ENCODE measurements around the gene NAXE.
"Not testable (repeated sequence)": the region's sequence is repeated elsewhere in the genome, so short reads cannot be mapped to it uniquely, and the experiment has no call there.

NAXE gene

DNA sequence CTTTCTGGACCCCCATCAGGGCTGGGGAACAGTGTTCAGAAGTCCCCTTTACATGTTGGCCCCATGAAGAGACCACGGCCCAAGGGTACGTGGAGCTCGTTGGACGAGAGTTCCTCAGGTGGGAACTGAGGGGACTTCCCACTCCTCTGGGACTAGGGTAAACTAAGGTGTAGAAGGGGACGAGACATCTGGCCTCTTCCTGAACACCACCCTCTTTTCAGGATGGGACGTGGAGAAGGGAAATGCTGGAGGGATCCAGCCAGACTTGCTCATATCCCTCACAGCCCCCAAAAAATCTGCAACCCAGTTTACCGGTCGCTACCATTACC, 2.0 kb downstream of the NAXE start:
- DNase-seq (ENCODE audit: low read depth in 3 of 3), result no peak

DNA sequence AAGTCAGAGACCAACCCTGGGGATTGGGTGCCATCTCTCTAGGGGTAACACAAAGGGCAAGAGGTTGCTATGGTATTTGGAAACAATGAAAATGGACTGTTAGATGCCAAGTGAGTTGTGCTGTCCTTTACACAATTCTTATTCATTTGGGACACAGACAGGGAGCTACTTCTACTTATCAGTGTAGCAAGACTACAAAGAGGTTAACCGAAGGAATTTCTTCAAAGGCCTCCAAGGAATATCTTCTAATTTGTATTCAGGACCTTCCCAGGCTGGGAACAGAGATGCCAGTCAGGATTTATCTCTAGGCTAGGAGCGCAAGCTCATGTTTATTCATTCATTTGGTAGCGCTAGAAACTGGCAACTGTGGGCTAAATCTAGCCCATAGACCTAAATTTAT, 2.6 kb downstream of the NAXE start:
- DNase-seq (ENCODE audit: low read depth in 3 of 3), result no peak

DNA sequence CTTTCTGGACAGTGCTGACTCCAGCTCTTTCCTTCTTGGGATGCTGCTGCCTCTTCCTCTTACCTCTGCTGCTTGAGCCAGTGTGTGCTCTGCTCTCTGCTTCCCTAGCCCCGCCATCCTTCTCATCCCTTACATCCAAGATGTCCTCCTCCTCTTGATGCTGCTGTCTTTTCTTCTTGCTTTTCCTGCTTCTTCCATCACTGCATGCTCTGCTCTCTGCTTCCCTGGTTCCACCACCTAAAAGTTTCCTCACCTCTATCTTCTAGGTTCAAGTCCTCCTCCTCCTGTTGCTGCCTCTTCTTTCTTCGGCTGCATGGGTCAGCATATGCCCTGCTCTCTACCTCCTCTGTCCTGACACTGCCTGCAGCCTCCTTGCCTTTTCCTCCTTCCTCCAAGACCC, 3.4 kb downstream of the NAXE start:
- no peak for DNase-seq (ENCODE audit: low read depth in 3 of 3)

DNA sequence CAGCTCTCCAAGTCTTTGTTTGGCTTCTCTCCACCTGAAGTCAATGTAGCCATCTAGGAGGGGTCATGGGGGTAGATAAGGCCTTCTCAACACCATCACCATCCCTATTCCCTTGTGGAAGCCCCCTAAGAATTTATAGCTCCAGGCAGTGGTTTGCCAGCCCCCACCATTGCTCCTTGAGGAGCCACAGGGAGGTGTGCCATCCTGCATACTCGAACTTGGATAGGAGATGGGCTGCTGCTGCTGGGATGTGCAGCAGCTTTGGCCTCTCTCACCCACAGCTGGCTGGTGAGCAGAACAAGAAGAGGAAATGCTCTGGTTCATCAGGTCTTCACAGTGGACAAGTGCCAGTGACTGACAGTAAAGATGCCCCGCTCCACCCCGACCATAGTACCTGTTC, 4.8 kb downstream of the NAXE start:
- DNase-seq (ENCODE audit: low read depth in 3 of 3), result no peak

DNA sequence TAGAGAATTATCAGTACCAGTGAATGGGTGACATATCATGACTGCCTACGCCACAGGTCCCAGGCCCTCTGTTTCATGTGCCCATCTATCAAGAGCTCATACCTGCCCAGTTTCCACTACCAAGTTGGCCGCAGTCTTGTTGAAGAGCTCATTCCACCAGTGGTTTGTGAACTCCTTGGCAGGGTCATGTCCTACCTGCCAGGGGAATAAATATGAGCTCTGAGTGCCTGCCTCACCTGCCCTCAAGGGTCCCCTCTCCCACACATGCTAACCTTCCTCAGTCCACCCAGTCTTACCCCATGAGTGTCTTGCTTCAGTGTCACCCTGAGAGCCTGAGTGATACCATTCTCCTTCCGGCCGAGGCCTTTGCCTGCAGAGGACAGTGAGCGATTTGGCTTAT, 6.5 kb downstream of the NAXE start:
- no peak for DNase-seq (ENCODE audit: low read depth in 3 of 3)

DNA sequence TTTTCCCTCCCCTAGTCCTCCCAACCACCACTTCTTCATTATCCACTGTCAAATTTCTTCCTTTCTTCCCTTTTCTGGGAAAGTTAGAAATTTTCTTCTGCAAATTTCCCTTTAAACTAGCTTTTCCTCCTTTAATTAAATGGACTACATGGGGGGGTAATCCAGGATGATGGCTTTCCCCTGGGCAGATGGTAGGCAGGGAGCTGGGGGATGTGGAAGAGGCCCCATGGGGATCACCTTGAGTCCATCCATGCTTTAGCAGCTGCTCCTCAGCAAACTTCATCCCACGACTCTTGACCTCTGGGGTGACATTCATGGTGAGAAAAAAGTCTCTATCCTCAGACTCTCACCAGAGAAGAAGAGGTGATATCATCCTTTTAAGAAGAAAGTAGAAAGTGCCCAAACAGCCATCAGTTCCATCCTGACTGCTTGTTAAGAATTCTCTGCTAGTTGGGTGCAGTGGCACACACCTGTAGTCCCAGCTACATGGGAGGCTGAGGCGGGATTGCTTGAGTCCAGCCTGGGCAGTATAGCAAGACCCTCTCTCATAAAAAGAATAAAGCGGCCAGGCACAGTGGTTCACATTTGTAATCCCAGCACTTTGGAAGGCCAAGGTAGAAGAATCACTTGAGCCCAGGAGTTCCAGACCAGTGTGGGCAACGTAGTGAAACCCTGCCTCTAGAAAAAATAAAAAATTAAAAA, 7.3 kb downstream of the NAXE start:
- no peak for DNase-seq (ENCODE audit: low read depth in 3 of 3)

DNA sequence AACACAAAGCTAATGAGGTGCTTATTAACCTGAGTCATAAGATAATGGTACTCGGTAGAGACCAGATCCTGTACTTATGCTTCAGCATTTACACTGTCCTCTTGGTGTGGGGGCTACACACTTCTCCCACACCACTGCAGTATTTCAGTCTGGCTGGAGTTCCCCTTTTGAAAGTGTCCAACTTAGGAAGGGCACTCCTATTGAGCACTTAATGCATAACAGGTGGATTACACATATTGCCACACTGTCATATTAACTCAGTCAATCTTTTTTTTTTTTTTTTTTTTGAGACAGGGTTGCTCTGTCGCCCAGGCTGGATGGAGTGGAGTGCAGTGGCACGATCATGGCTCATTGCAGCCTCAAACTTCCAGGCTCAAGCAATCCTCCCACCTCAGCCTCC, 8.2 kb downstream of the NAXE start:
- no peak for DNase-seq (ENCODE audit: low read depth in 3 of 3)

DNA sequence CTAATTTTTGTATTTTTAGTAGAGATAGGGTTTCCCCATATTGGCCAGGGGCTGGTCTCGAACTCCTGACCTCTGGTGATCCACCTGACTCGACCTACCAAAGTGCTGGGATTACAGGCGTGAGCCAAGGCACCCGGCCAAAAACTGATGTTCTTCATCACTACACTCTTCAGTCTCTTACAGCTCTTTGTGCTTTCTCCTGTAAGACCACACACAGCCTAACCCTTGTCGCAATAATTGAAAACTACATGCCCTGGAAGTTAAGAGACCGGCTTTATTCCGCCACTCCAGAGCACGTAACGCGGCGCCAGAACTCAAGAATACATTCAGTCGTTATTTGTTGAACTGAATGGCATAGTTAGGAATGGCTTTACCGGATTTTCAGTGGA, 9.2 kb downstream of the NAXE start:
- DNase-seq (ENCODE audit: low read depth in 3 of 3), result no peak

DNA sequence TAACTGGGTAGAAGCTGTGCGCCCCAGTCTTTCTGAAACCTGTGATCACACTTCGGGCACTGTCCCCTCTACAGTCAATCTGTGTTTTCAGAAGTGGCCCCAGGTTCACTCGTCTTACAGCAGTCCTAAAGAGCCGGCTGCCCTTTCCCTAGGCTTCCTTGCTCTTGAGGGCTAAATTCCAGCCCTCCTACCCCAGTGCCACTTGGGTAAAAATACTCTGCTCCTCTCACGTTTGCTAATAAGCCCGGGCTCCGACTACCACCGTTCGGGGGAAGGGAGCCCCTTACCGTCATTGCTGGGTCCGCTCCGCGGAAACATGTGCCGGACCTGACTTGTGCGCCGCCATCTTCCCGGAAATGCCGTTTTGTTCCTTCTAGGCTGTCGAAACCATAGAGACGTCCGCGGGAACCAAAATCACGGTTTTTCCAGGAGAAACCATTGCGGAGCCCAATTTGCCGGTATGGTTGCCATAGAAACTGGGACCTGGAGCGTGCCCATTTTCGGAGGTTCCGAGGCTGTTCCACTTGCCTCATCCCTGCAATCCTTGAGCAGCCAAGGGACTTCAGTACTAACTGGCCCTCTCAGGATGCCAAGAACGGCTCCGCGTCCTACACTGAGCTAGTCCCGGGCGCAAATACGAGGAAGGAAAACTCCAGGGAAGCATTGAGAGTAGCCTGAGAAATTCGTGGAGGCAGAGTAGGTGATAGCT, 9.7 kb downstream of the NAXE start, which contains the start of gene GPATCH4:
Gene GPATCH4 (minus strand): TSS at position 358 of the 709 bp plus-strand sequence.
- DNase-seq (ENCODE audit: low read depth in 3 of 3), result peak; percentile 63 to 76 (median 66)

DNA sequence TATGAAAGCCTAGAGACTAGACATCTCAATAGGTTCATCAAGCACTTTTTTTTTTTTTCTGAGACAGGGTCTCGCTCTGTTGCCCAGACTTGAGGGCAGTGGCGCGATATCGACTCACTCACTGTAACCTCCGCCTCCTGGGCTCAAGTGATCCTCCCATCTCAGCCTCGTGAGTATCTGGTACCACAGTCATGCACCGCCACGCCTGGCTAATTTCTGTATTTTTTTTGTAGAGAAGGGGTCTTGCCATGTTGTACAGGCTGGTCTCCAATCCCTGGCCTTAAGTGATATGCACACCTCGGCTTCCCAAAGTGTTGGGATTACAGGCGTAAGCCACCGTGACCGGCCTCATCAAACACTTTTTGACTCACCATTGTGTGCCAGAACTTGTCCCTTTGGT, 10.3 kb downstream of the NAXE start:
- DNase-seq (ENCODE audit: low read depth in 3 of 3), result no peak

DNA sequence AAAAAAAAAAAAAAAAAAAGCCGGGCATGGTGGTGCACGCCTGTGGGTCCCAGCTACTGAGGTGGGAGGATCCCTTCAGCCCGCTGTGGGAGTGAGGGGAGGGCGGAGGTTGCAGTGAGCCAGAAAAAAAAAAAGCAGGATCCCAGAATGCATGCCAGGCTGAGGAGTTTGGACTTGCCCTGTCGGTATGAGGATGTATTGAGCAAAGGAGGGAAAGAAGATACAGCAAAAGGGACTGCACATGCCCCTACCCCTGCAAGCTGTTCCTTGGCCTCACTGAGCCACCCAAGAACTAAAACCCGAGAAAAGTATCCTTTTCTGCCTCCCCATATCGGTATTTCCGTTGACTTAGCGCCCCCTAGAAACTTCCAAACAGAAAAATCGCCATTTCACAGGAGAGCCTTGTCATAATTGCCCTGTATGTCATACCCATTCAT, 11.0 kb downstream of the NAXE start:
- no peak for DNase-seq (ENCODE audit: low read depth in 3 of 3)

DNA sequence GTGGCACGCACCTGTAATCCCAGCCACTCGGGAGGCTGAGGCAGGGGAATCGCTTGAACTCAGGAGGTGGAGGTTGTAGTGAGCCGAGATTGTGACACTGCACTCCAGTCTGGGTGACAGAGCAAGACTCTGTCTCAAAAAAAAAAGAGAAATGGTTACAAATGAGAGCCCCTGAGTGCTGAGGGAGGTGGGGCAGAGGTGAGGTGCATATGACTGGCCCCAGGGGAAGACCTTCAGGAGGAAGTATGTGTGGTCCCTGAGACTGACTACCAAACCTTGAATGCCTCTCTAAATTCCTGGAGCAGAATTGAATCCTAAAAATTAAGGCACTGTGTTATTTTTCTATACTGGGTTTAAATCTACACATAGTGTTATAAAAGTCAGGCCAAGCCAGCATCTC, 15.8 kb downstream of the NAXE start:
- DNase-seq (ENCODE audit: low read depth in 3 of 3), result not testable (repeated sequence)

DNA sequence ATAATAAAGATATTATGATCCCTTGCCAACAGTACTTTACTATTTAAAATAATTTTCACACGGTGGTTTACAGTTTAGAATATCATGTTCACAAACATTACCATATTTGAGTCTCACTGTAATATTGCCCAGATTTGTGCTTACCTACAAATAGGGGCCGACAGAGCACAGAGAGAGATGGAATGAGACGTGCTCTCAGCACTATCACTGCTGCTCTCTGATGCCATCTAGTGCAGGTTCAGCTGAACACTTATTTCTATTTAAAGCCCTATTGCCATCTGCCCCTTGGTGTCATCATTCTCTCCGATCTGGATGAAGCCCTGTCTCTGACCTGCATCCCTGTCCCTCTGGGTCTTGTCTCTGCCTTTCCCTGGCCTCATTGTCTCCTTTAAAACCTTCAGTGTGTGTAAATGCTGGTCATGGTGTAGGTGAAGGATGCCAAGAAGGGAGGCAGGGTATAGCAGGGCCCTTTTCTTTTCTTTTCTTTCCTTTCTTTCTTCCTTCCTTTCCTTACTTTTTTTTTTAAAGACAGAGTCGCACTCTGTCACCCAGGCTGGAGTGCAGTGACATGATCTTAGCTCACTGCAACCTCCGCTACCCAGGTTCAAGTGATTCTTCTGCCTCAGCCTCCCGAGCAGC, 16.6 kb downstream of the NAXE start:
- DNase-seq (ENCODE audit: low read depth in 3 of 3), result peak in 2 of 3 experiments; percentile 39 to 43

DNA sequence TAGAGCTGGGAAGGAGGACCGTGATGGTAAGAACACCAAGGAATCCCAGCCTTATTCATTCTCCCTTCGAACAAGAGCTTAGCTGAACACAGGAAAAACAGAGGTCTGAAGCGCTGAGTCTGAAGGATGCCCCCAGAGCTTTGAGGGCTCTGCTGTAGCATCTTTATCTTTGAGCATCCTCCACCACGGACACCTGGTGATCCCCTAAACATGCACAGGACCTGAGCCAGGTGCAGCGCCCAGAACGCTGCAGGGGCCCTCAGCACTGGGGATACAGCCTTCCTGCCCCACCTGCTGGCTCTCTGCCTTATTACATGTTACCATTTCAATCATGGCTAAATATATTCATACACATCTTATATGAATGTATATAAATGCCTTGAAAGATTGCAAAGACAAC, 17.4 kb downstream of the NAXE start:
- DNase-seq (ENCODE audit: low read depth in 3 of 3), result peak in 2 of 3 experiments; percentile 45 to 50

DNA sequence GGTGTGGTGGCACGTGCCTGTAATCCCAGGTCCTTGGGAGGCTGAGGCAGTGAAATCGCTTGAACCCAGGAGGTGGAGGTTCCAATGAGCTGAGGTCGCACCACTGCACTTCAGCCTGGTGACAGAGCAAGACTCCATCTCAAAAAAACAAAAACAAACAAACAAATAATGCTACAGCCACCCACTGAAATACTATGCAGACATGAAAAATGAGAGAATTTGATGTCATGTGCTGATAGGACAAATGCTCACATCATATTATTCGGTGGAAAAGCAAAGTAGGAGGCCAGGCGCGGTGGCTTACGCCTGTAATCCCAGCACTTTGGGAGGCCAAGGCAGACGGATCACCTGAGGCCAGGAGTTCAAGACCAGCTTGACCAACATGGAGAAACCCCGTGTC, 18.5 kb downstream of the NAXE start:
- DNase-seq (ENCODE audit: low read depth in 3 of 3), result not testable (repeated sequence)

DNA sequence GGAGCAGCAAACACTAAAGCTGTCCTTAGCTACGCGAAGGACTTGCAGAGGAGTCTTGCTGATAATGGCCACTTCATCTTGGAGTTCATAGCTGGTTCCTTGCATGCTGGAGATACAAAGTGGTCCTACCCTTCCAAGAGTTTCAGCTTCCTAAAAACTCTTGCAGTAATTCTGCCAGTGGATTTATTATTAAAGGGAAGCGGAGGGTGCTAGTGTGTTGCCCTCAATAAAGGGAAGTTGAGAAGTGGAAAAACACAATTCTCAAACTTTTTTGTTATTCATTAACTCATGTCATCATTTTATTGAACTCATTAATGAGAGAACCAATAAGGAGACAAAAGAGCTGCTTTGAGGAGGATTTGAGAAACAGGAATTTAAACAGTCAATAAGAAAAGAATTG, 21.1 kb downstream of the NAXE start:
- no peak for DNase-seq (ENCODE audit: low read depth in 3 of 3)

DNA sequence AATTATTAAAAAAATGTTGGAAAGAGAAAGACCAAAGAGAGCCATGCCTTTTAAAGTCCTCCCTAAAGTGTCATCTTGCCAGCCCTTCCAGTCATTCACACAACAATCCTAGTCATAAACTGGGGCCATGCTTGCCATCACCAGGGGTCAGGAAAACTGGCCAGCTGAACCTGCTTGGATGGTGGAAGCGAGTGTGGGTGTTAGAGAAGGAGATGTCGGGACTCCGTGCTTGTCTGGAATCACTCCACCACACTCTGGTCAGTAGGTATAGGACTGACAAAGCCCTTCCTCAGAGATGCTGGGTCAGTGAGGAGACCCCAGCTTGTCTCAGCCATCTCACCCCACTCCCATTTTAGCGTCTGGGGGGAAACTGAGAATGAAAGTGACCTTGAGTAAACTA, 24.4 kb downstream of the NAXE start:
- DNase-seq (ENCODE audit: low read depth in 3 of 3), result no peak

DNA sequence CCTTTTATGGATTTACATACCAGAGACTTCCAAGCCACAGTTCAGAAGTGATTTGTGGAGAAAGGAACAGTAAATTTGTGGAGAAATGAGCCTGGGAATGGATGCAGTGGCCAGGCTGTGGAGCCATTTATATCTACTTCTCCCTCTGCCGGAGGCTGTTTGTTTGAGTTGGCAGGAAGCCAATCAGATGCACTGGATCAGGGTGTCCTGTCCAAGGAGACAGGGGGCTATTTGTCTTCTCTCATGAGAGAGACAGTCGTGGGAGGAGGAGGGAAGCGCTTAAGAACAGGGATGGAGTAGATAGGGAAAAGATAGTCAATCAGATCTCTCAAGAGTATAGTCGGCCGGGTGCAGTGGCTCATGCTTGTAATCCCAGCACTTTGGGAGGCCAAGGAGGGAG, 24.9 kb downstream of the NAXE start:
- DNase-seq (ENCODE audit: low read depth in 3 of 3), result no peak

DNA sequence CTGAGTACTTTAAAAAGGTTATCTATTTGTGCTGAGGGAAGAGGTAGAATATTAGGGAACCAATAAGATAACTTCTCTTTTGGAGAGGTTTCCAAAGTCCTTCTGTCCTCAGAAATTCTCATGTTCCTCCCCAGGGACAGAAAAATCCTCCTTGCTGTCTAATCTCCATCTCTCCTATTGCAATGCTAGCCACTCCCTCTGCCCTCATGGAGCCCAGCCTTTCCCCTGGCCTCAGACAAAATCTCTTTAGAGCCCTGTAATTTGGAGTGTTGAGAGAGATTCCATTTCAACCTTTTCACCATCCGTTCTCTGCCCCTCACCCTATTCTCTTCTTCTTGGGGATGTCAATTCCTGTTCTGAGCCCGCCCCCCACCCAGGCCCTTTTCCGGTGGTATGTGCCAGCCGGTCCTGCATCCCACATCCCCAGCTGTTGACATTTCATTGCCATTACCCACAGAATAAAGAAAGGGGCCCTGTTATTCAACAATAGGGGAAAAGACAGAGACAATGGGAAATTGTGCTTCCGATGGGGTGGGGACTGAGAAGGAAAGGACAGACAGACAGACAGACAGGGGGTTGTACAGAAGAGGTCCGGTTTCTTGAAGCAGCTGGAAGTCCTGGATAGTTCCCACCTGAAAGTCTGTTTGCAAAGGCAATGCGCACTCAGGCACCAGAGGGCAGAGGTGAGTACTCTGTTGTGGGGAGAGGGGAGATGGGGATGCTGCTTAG, 27.4 kb downstream of the NAXE start, which contains the start of gene HAPLN2:
Gene HAPLN2 (plus strand): TSS at position 563 of the 729 bp plus-strand sequence. CDS start 4,076 bp downstream, outside the sequence.
- no peak for DNase-seq (ENCODE audit: low read depth in 3 of 3)

DNA sequence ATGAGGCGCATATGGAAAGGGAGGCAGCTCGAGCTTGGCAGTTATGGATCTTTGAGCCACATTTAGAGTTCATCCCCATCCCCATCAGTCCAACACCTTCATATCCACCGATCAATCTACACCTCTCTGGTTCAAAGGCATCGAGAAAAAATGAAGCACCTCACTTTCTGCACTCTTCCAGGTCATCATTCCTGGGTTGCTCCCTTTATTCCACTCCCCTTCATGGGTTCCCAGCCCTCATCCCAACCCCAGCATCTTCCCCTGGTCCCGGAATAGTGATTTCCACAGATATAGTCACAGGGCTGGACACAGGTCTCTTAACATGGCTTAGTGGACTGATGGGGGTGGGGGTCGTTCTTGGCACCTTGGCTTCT, 28.0 kb downstream of the NAXE start:
- DNase-seq (ENCODE audit: low read depth in 3 of 3), result no peak

DNA sequence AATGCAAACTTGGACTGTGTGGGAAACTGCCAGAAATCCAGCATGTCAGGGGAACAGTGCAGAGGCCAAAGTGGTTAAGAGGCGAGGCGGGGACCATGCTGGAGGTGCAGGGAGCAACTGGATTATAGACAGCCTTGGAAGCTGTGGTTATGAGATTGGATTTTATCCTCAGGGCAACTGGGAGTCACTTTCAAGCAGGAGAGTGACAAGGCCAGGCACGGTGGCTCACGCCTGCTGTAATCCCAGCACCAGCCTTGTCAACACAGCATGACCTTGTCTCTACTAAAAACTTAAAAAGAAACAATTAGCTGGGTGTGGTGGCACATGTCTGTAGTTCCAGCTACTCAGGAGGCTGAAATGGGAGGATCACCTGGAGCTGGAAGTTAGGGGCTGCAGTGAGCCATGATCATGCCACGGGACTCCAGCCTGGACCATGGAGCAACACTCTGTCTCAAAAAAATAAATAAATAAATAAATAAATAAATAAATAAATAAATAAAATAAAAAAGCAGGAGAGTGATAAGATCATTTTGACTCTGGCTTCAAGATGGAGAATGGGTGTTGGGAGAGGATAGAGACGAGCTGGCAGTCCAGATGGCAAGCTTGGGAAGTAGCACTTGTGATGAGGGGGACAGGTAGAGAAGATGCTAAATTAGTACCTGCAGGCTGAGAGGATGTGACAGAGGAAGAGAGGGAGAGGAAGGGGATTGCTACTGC, 31.2 kb downstream of the NAXE start:
- no peak for DNase-seq (ENCODE audit: low read depth in 3 of 3)
